Measurements from ENCODE around the gene LAMA1. TPM values are rescaled to one million over a fixed set of nuclear protein-coding genes. Genes with fewer than 3 reads are reported as not detected.

LAMA1 gene
- 11.7 and 55.3 TPM in 2 replicates for total RNA-seq

GRCh38 chr18:7117390-7118355, at the start of gene LAMA1:
TSS of gene LAMA1 (minus strand) at chr18:7117797. CDS start at chr18:7117720, 77 bp downstream.

Other genes starting within 250 kb of the LAMA1 start
- gene LRRC30, start 113.3 kb upstream of the LAMA1 start, total RNA-seq = not detected in 2 replicates

Data from smooth muscle cell of bladder (primary cell).